SKM-1 treated with dmso at 0.1 percent for 144 hours (cell line): ENCODE measurements around the gene GRIK4.

Source experiments
- DNase-seq: peaks from one replicate; lab custom pipeline; 2025; ENCODE audit not compliant: unreplicated experiment; lab: John Stamatoyannopoulos, UW

GRIK4 gene

DNA sequence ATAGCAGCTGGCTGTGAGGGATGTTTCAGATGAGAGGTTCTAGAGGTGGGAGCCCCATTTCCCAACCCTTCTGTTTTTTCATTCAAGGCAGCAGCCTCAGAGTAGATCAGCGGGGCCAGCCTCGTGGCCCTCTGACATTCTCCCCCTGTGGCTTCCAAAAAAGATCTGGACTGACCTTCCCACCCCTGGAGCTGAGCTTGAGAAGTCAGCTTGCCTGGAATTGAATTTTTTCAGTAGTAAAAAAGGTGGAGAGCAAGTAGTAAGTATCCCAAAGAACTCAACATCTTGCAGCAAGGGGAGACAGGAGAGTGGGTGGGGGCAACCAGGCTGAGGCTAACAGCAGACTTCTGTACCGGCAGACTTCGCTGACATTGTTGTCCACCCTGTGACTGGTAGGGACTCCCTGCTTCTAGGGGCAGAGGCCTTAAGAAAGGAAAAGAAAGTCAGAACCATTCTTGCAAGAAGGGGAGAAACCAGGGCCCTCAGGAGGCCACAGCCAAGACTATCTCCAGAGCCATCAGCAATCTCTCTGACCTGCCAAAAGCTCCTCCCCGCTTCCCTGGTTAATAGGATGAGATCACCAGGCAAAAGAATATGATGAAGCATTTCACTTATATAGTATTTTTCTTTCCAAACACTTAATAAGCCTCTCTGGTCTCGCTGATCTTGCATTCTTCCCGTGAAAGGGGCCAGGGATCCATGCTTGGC lies 2.0 kb upstream of the GRIK4 start:
- DNase-seq: no peak

DNA sequence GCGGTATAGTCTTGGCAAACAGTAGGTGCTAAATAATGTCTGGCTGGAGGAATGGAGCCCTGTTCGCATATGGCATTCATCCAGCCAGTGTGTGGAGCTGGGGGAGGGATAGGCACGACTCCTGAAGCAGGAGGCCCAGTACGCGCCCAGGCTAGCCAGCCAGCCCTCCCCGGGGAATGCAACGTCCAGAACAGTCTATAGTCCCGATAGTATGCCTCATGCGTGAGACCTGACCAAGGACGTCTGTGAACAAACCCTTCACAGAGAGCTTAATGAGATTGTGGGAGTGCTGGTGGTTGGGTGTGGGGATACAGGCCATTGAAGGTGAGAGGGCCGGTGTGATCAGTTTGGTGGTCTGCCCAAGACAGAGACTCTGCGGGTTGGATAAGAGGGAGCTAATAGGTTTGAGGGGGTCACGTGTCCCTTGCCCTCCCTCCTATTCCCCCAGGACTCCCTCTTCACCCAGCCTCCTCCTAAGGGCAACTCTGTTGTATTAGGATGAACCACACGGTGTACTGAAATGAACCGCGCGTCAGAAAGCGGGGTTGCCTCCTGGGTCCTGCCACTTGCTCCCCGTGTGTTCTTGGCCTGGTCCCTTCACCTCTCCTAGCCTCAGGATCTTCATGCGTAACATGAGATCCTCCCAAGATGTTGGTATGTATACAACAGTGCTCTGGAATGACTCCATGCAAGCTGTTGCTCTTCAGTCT lies 987 bp upstream of the GRIK4 start:
- DNase-seq: no peak

DNA sequence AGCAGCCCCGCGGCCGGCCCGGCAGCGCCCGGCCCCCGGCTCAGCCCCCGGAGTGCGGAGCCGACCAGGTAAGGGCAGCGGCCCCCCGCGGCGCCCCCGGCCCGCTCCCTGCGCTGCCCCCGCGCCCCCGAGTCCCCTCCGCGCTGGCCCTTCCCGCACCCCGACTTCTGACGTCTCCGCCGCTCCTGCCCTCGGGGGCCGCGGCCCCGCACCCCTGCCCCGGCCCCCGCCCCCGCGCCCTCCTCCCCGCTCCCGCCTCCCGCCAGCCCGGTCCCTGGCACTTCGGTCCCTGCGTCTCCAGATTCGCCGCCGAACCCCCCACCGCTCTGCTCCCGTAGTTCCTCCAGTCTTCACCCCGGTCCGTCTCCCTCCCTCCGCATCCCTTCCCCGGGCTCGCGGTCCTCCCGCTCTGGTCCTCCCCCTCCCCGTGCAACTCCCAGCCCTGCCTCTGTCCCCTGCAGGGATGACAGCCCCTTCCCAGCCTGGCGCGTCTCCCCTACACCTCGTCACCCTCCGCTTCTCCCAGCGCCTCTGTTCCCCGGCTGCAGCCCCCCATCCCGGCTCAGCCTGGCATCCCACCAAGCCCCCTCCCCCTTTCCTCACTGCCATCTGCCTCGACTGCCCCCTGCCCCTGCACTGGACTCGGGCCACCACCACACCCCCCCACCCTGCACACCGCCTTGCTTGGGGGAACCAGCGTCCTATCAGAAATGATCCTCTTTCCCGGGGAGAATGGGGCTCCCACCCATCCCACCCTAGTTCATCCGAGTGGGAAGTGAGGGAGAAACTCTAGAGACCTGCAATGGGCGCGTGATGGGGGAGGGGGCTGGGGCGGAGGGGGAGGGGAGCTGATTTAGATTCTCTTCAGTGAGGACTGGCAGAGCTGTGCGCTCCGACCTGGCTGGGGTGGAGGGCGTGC lies 531 bp downstream of the GRIK4 start:
- no peak for DNase-seq

DNA sequence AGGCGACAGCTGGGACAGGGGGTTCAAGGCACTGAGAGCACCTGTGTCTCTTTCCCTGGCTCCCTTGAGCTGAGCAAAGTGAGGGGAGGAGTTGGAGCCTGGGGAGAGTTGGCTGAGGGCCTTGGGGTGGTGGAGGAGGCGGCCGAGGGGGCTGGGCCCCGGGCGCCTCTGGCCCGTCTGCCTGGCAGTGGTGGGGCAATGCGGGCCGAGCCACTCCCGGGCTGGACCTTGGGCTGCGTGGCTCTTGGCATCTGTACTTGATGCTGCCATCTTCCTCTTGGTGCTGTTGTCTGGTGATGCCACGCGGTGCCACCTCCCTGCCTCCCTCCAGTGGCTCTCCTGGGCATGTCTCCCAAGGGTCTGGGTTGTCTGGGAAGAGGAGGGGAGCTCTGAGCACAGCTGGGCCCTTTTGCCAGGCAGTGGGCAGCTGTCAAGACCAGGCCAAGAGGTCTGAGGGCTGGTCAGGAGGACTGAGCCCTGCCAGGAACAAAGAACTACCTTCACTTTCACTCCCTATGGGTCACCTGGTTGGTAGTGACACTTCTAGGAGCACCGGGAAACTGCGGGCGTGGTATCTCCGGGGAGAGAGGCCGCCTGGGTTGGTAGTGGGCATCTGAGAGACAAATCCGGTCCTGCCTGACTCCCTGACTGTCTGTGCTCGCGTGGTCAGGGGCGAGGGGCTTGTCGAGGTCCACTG lies 1.3 kb downstream of the GRIK4 start:
- DNase-seq: no peak

DNA sequence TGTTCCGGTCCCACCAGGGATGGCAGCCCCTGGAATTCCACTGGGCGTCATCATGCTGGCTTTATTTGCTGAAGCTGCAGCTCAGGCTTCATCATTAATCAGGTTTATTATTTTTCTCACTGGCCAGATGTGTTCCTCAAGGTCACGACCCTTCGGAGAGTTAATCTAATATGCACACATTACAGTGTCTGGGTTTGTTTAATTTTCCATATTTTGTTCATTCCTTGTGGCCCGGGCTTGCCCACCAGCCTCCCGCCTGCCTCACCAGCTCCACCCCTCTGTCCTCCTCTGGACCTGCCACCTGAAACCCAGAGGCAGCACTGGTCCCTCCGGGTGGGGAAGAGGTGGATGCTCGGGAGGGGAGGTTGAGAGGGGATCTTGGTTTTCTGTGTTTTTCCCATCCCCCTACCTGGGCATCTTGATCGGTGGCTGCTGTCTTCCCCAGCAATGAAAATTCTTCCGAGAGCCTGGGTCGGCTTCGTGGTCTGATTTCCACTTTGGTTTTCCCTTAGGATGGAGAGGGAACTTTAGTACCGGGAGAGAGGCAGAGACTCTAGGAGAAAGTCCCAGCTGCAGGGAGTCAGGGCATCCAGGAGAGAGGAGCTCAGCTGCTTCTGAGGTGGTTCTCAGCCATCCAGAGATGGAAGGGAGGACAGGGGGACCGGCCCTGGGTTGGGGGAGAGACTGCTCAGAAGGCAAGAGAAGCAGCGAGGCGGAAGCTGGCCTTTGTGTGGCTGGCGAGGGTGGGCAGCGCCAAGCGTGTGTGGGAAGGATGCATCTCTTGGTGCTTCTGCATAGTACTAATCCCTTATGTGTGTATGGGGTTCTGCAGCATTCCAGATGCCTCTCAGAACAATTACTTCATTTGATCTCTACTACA lies 2.1 kb downstream of the GRIK4 start:
- DNase-seq: no peak

DNA sequence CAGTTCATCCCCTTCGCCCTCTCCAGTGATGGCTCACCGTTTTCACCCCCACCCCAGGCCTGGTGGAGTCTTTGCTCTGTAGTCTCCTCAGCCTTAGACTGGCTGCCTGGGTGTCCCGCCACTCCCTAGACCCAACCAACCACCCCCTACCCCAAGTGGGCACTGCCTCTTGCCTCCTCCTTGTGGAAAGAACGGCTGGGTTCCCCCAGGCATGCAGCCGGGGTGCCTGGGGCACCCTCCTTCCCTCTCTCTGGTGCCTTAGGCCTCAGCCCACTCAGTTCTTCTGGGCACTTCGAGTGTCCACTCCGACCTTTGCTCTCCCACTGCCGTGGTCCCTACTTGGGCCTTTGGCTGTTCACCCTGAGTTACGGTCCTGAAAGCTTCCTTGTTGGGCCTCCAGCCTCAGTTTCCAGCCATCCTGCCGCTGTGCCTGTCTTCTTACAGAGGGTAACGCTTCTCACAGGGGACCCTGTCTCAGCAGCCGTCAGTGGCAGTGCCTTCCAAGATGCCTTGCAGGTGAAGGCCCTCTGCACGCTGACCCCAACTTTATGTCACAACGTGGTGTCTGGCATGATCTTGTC lies 3.1 kb downstream of the GRIK4 start:
- DNase-seq: no peak

DNA sequence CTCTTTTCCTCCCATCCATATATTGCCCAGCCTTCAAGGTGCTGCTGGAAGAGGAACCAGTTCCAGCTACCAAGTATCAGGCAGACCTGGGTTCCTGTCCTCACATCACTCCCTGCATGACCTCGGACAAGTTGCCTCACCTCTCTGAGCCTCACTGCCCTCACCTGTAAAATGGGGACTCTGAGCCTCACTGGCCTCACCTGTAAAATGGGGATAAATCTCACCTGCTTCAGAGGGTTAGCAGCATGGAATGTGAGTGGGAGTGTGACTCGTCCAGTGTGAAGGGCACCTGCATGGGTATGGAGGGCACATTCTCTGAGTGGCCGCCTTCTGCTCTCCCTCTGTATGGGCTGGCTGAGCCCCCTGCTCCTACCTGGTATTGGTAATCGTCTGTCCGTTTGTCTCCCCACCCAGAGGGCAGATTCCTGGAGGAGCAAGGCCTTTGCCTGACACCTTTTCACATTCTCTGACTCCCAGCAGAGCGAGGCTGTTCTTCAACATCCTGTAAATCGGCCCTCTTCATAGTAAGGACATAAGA lies 3.7 kb downstream of the GRIK4 start:
- DNase-seq: no peak

DNA sequence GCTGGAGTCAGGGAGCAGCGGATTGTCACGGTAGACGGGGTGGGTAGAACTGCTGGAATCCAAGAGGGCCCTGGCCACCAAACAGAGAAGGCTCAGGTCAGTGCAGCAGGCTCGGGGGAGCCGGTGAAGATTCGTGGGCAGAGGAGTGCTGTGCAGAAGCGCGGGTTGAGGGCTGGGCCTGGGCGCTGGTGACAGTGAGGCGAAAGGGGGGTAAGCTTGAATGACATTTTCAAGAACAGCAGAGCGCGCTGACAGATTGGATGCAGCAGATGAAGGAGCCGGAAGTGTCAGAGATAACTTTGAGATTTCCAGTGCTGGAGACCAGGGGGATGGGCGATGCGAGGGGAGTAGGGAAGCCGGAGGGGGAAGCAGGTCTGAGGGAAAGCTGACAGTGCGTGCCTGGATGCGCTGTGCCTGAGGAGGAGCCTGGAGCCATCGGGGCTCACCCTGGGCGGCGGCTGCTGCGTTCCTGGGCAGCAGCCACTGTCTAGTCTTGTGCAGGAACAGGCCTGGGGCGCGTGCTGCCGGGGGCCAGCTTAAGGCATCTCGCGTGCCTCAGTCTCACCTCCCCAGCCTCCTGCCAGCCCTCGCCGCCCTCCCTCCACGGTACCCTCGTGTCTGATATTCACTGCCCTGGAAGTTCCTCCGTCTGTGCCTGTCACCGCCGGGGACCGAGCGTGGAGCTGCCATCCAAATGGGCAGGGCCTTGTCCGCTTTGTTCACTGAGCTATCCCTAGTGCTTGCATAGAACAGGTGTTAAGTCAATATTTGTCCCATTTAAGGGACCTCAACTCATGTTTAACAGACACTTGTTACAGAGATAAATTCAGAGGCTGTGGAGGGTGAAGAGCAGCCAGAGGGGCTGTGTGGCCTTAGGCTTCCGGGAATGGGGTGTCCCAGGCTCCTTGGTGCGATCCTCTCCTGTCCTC lies 5.2 kb downstream of the GRIK4 start:
- no peak for DNase-seq

DNA sequence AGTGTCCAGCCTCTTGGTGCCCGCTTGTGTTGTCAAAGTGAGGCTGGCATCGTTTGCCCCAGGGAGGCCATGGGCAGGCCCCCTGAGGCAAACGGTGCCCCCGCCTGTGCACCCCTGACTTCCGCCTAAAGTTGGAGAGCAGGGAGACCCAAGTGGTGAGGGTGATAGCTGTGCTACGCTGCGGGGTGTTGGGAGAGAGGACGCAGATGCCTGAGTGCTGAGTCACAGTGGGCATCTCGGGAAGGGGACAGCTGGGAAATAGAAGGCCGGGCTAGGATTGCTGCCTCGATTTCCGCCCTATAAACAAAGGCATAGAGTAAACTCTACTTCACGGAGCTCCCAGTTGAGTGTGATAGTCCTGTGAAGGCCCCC lies 5.8 kb downstream of the GRIK4 start:
- no peak for DNase-seq

DNA sequence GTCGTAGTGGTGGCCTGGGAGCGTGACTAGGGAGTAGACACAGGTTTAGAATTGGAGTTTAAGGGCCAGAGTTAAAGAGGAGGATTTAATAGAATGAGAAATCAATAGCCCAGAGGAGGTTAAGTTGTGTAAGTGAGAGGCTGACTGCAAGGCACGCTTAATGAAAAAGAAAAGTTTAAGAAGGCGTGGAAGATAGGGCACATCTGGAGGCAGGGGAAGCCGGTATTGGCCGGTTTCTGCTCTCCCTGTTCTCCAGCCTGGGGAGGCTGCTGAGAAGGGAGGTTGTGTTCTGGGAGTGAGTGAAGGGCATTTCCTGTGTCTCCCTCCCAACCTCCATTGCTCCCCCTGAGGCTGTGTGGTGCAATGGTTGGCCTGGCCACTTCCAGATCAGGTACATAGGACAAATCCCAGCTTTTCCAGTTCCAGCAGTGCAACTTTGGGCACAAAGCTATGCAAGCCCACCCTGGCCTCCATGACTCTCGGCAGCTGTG lies 6.3 kb downstream of the GRIK4 start:
- no peak for DNase-seq

DNA sequence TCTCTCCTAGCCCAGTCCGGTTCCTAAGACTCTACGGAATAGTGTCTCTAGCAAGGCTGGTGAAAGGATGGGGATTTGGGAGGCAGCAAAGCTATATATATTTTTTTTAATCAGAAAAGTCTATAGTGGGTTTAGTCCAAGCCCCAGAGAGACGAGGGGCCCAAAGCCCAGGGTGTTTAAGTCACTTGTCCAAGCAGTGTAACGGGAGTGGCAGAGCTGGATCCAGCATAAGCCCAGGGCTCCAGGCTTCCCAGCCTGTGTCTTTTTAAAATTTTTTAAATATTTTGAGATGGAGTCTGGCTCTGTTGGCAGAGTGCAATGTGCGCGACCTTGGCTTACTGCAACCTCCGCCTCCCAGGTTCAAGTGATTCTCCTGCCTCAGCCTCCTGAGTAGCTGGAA lies 6.8 kb downstream of the GRIK4 start:
- DNase-seq: no peak

DNA sequence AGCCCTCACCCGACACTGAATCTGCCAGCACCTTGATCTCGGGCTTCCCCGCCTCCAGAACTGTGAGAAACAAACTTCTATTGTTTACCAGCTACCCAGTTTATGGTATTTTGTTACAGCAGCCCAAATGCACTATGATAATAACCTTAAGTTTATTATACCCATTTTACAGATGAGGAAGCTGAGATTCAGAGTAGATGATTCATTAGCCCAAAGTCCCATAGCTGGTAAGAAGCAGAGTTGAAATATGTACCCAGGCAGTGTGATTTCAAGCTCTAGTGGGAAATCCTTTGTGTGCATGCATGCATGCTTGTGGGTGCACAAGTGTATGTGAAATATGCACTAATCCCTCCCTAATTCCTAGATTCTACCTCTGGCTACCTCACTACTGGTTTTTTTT lies 7.9 kb downstream of the GRIK4 start:
- no peak for DNase-seq

DNA sequence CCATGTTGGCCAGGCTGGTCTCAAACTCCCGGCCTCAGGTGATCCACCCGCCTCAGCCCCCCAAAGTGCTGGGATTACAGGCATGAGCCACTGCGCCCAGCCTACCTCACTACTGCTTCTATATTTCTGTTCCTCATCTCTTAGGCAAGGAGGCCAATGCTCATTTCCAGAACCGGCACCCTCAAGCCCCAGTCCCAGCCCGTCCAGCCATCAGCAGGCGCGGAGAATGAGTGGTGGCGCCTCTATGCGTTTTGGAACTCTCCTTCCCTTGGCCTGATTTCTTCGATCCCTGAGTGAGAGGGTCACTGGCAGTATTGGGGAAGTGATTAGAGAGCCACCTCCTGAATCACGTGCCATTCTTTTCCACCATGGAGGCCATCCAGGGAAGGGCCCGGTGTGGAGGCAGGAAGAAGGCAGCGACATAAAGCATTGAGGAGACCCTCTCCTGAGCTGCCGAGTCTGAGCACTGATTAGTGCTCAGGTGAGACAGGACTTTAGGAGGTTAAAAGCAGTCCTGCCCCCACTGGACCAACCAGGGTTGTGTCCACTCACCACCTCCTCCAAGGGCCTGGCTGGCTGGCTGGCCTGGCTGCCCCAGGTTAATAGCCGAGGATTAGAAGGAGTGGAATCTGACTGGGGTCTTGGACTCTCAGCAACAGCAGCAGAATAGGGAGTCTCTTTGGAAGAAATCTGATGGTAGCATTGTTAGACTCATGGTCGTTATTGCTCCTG lies 8.7 kb downstream of the GRIK4 start:
- no peak for DNase-seq

DNA sequence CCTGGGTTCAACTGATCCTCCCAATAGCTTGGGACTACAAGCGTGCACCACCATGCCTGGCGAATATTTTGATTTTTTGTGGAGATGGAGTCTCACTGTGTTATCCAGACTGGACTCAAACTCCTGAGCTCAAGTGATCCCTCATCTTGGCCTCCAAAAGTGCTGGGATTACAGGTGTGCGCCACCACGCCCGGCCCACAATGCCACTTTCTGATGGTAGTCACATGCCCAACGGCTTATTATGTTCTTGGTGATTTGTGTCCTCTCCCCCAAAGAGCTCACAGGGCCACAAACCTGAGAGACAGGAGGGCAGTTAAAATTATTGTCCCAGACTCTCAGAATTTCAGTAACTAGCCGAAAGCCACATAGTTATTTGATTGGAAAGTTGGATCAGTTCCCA lies 9.6 kb downstream of the GRIK4 start:
- no peak for DNase-seq

DNA sequence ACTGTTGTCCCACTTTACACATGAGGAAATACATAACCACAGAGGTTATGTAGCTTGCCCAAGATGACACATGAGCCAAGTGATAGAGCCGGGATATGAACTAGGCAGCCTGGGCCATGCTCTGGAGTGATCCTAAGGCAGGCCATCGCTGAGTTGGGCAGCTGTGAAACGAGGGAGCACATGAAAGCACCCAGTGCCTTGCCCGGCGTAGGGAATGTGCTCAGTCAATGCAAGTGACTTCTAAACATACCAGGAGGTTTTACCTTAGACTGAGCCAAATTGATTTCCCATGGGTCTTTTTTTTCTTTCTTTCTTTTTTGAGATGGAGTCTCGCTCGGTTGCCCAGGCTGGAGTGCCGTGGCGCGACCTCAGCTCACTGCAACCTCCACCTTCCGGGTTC lies 10.5 kb downstream of the GRIK4 start:
- DNase-seq: no peak

DNA sequence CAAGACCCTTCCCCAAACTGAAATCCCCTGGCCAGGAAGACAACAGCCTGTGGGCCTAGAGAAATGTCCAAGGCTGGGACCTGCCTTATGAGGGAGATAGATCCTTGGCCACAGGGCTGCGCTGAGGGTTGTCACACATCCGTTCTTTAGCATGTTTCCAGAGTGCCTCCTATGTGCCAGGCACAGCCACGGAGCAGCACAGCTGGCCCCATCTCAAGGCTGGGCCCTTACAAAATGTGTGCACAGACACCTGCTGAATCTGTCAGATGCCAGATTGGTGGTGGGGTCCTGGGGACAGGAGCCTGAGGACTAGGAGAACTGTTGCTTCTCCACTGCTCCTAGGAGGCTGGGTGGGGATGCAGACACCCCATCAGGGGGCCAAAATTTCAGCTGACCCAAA lies 11.2 kb downstream of the GRIK4 start:
- no peak for DNase-seq

DNA sequence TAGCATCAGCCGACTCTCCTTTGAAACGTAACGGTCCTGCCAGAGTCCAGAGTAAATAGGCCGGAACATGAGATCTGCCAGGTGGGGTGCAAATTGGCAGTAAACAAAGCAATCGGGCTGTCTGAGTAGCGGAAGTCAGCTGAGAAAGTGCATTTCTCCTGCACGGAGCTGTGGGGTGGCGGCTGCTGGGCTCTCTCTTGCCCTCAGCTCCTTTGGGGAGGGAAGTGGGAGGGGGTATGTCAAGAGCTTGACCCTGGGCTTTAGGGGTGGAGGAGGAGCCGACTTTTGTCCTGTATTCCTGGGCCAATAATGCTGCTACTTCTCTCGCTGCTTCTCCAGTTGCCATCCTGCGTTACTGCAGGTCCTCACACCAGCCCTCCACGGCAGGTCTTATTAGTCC lies 11.6 kb downstream of the GRIK4 start:
- no peak for DNase-seq
